Activated CD8-positive, alpha-beta memory T cell treated with anti-CD3 and anti-CD28 coated beads, Interleukin-2, amount 50 U/mL, for 48 hours (primary cell): ENCODE data around the gene BSND.

Experiments used
- DNase-seq: peaks from one replicate; pipeline ENCODE4 v3.0.0-alpha.2; 2020

The BSND gene

DNA sequence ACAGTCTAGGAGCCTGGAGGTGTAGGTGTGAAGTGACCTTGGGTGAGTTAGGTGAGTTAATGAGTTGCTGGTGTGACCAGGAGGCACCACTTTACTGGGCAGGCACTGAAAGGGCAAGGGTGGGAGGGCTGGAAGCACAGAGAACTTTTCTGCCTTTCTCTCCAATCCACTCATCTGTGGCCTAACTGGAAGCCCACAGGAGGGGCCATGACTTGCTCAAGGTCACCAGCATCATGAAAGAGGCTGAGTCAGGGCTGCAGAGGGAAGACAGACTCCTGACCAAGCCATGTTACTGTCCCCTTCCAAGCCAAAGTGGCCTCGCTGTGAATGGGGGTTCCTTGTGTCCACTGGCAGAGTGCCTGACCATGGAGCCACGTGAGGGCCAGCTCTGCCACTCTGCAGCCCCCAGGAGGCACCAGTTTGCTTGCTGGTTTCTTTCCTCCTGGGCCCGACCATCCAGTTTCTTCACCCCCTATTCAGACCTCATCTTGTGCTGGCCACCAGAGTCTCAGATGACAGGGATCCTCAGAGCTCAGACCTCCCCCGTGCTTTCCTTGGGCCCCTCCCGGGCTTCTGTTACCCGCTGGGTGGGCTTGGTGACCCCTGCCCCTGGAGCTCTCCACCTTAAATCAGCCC lies 4.3 kb upstream of the BSND start:
- no peak for DNase-seq

DNA sequence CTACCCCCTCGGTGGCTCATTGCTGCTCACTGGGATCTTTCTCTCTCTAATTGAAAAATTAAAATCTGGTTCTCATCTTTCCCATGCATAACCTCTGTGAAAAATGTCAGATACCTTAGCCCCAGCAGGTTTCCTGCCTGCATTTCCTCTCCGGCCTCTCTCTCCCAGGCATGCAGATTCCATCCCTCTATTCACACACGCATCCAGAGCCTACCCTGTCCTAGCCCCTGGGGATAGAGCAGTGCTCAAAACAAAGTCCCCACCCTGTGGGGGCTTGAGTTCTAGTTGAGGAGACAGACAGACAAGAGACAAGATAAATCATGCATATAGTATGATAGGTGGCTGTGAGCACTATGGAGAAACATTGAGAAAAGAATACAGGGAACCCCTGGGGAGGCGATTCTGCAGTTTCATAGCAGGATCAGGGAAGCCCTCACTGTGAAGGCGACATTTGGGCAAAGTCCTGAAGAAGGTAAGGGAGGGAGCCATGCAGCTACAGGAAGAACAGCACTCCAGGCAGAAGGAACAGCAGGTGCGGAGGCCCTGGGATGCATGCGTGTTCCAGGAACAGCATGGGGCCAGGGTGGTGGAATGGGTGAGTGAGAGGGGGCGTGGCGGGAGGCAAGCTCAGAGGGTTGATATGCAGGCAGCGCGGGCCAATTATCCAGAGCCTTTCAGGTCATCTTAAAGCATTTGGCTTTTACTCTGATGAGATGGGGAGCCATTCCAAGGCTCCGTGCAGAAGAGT lies 3.5 kb upstream of the BSND start:
- no peak for DNase-seq

GRCh38 chr1:54995835-54996234 lies 2.9 kb upstream of the BSND start:
- DNase-seq, result peak; percentile 57

DNA sequence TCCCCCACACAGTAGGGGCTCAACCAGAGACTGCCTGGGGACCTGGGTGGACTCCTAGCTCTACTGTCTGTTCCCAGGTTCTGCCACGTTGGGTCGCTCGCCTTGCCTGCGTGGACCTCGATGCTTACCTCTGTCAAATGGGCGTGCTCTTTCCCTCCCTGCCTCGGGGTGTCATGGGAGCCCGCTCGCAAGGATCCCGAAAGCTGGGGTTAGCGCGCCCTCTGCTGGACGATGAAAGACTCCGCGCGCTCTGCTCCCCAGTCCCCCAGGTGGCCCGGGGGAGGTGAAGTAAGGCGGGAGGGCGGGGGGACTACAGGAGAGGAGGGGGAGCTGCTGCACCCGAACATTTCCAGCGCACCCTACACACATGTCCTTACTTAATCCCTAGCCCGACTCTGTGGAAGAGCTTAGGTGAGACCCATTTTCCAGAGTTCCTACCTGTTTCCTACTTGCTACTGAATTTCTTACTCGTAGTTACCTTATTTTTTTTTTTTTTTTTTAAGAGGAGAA lies 2.3 kb upstream of the BSND start:
- peak; percentile 97 for DNase-seq

GRCh38 chr1:54996869-54997710 lies 1.6 kb upstream of the BSND start:
- DNase-seq, result no peak

- DNase-seq, result no peak
Observed at GRCh38 chr1:54997711-54997986, 1.1 kb upstream of the BSND start.

GRCh38 chr1:54998100-54998499 lies 633 bp upstream of the BSND start:
- DNase-seq, result no peak

DNA sequence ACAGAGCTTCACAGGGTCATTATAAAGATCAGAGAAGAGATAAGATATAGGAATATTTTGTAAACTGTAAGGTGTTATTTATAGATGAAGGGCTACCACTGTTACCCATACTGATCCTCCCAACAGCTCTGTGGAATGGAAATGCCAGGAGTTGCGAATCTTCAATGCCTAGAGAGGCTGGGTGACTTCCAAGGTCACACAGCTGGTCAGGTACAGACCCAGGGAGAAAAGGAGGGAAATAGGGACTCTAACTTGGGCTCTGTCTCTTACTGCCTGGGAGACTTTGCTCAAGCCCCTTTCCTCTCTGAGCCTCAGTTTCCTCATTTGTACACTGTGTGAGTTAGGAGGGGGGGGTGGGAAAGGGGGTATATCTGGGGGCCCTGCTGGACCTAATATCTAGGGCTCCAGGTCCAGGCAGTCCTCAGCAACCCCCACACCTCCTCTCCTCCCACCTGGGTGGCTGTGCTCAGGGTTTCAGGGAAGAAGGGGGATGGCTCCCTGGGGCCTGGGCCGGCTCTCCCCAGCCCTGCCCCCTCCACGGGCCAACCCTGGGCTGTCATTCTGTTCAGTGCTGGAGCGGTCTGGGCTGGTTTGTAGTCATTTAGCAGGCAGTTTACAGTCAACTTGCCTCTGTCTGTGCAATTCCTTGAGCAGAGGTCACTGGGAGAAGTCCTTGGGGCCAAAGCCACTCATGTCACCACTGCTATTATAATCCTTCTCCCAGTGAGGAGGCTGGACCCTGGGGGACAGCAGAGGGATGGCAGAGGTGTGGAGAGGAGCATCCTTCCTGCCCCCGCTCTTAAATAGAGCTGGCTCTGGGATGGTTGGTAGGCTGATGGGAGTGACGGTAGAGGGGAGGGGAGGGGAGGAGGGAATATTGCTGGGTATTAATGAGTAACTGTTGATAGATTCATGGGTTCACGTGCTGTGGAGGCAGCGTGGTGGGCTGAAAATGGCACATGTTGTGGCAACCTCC lies 1.7 kb downstream of the BSND start:
- DNase-seq, result no peak

GRCh38 chr1:55001311-55001710 lies 2.6 kb downstream of the BSND start:
- DNase-seq, result no peak

DNA sequence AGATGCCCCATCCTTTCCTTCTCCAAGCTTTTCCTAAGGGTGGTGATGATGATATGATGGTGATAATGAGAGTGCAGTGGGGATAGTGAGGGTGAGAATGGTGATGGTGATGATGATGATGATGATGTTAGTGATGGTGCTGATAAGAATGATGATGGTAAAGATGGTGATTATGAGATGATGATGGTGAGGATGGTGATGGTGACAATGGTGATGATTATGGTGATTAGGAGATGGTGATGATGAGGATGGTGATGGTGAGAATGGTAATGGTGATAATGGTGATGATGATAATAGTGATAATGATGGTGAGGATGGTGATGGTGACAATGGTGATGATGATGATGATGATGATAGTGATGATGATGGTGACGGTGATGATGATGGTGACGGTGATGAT lies 4.0 kb downstream of the BSND start:
- no peak for DNase-seq

DNA sequence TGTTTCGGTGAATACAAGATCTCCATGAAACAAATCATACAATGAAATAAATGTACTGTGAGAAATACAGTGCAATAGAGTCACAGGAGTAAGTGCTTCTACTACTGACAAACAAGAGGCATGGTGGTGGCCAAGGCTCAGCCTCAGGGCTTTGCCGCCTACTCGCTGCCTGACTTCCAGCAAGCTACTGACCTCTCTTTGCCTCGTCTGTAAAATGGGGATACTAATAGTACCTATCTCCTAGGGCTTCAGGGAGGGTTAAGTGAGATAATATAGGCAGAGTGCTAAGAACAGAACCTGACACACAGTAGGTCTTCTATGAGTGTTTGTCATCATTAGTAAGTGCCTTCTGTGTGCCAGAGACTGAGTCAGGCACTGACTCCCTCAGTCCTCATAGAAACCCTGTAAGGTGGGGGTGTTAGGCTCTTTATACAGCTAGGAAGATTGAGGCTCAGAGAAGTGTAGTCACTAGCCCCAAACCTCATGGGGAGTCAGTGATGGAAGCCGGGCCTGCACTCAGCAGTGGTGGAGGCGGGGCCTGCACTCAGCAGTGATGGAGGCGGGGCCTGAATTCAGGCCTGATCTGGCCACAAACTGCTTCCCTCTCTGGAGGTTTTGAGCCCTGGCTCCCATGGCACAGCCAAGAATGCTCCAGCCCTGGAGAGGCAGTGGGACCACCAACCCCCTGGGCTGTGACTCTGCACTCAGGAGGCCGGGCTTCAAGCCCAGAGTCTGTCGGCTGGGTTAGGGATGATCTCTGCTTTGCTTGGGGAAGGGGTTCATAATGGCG lies 6.8 kb downstream of the BSND start:
- no peak for DNase-seq

- DNase-seq, result no peak
Observed at GRCh38 chr1:55006931-55007330, 8.2 kb downstream of the BSND start.

DNA sequence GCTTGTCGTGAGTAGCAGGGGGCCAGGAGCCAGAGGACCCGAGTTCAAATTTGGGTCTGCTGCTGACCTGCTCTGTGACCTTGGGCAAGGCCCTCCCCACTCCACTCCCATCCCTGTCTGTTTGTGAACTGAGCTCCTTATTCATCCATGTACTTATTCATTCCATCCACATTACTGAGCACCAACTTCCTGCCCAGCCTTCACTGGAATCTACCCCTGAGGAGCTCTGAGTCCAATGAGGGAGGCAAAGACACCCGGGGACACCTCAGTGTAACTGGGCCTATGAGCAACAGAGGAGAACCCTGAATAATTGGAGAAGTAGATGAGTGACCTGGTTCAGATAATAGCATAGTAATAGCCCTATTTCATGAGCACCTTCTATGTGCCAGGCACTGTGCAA lies 8.9 kb downstream of the BSND start:
- no peak for DNase-seq

DNA sequence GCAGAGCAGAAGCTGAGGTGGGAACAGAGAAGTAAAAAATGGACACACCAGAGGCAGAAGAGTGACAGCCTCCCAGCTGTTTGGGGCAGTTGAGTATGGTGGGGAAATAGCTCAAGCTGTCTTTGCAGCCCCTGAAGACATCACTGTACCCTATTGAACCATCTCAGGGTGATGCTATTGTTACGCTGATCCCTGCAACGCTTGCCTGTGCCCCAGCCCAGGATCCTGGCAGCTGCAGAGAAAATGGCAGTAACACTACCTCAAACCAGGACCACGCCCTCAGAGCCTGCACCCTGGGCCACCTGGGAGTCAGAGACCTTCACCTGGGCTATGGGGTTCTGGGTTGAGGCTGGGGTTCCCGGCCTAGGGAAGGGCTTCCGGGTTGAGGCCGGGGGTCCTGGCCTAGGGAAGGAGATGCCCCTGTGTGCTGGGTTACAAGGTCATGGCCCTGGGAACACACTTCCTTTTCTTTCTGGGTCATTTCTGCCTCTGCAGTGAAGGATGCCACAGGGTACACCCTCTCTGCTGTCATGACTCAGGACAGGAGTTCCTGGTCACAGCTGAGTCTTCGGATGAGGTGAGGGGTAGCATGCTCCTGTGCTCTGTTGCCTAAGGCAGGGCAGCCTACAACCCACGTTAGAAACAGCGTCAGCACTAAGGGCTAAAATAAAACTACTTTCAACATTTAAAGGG lies 11.6 kb downstream of the BSND start:
- DNase-seq, result no peak

- no peak for DNase-seq
Observed at GRCh38 chr1:55010887-55011217, 12.1 kb downstream of the BSND start.

DNA sequence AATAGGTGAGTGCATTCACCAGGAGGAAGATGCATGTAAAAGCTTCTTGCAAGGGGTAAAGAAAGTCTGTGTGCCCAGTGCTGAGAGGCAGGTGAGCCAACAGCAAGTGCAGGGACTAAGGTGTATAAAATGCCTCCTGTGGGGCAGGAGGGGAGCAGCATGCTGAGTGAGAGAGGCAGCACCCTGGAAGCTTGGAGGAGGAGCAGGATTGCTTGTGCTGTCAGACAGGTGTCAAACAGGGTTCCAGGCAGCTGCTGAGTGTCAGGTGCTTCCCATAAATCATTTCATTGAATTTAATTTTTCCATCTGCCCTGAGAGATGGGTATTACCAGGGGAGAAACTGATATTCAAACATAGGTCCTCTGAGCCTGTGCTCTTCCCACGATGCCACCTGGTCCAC lies 13.9 kb downstream of the BSND start:
- DNase-seq, result no peak

GRCh38 chr1:55015123-55015522 lies 16.4 kb downstream of the BSND start:
- no peak for DNase-seq

- no peak for DNase-seq
Observed at GRCh38 chr1:55015731-55016620, 17.2 kb downstream of the BSND start.

DNA sequence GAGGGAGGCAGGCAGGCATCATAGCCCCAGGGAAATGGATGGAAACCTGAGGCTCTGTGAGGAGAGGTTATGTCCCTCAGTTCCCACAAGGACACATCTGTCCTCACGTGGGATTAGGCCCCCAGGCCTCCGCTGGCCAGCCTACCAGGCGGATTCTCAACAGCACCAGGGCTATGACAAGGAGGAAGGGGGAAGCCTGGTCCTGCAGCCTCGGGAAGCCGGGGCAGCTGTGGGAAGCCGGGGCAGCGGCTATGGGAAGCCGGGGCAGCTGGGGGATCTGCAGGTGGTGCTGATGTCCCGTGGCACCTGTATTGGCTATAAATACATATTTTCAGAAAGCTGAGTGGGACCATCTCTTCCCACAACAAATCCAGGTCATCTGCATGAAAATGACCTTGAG lies 19.7 kb downstream of the BSND start:
- no peak for DNase-seq

DNA sequence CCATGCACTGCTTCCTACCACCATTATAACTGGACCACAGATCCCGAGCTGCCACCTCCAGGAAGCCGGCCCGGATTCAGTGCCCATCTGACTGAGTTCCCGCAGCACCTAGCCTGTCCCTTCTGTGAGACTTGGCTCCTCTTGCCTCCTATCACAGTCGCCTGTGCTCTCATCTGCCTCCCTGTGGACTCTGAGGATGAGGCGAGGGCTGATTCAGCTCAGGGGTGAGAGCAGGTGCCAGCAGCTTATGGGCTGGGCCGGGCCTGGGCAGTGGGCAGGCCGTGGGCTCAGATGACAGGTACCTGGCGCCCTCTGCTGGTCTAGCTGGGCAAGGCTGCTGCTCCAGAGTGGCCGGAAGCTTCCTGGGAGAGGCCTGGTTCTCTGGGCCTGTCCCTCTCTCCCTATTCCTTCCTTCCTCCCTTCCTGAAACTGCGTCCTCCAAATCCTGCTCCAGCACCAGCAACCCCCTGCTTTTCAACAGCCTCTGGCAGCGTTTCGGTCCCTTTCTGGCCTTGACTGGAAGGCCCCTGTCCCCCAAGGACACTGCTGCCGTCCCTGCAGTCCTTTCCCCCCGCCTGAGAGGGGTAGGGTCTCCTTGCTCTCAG lies 23.3 kb downstream of the BSND start:
- peak; percentile 90 for DNase-seq
